ENCODE data around the gene RFX8. TPM values are rescaled to one million over a fixed set of nuclear protein-coding genes. Genes with fewer than 3 reads are reported as not detected.

The RFX8 gene
- total and polyA plus RNA-seq, 2 of the 4 experiments (the other 2 are of a cell fraction) = 2.9 to 5.3 TPM

GRCh38 chr2:101408925-101409324, 66.0 kb downstream of the RFX8 start:
- BruUV-seq (replicated peaks) = no TSS peak
- no peak overlapping the region for H3K4ac ChIP-seq (ENCODE audit: low read depth, low read length)
- H3K27me3 ChIP-seq (ENCODE audit: control insufficient read depth, insufficient read depth, low read length) = no peaks in the 10 kb centered on the region

More at GRCh38 chr2:101408925-101409324, 66.0 kb downstream of the RFX8 start:
- Histone ChIP-seq H4K20me1 (ENCODE audit: insufficient read depth, low read length) (no peaks in the 10 kb centered on the region), H3K23ac (ENCODE audit: low read depth, low read length) (no peak overlapping the region), H3K27ac (ENCODE audit: insufficient read depth, low read length) (no peak overlapping the region), H2BK20ac (ENCODE audit: low read depth, low read length) (no peak overlapping the region), H3K9me3 (ENCODE audit: control insufficient read depth, insufficient read depth, low read length) (no peaks in the 10 kb centered on the region), H2AK9ac (replicated peaks; ENCODE audit: low read depth, low read length, poor library complexity) (no peak overlapping the region), H3K4me3 (ENCODE audit: insufficient read depth, low read depth, low read length) (no peak overlapping the region), H2AFZ (replicated peaks; ENCODE audit: low read length, poor library complexity) (no peak overlapping the region), H3K14ac (replicated peaks; ENCODE audit: low read depth, low read length) (no peak overlapping the region), H3K9ac (ENCODE audit: low read depth, low read length) (no peak overlapping the region), H3K18ac (ENCODE audit: low read depth, low read length) (no peak overlapping the region), H3K4me2 (ENCODE audit: low read depth, low read length) (no peak overlapping the region), H2BK120ac (ENCODE audit: low read depth, low read length) (no peak overlapping the region), H3K4me1 (ENCODE audit: control insufficient read depth, insufficient read depth, low read length) (peaks cover 4% of the 10 kb centered on the region), H2BK15ac (ENCODE audit: low read depth, low read length) (no peak overlapping the region), H3K79me1 (ENCODE audit: low read depth in 1 of 2, low read length in 2 of 2) (no peaks in the 10 kb centered on the region), H4K91ac (ENCODE audit: insufficient read depth, low read depth, low read length) (no peak overlapping the region), H4K8ac (ENCODE audit: low read depth in 2 of 2, low read length in 2 of 2) (no peak overlapping the region), H3K9me1 (ENCODE audit: insufficient read depth, low read length) (peaks cover 7% of the 10 kb centered on the region), H2AK5ac (ENCODE audit: low read depth, low read length) (no peak overlapping the region), H3K36me3 (ENCODE audit: control insufficient read depth, insufficient read depth, low read length) (no peaks in the 10 kb centered on the region), H3K56ac (ENCODE audit: extremely low read depth, insufficient read depth, low read length) (no peak overlapping the region), H2BK5ac (ENCODE audit: low read depth, low read length, poor library complexity, severe bottlenecking) (no peak overlapping the region), H4K5ac (ENCODE audit: low read depth, low read length) (no peak overlapping the region)
- in situ Hi-C loops (cut with MboI; ENCODE audit: low sequenced_read_pairs) (loop anchor here (10.0 kb wide), 1 partner anchor 426 kb away; no protein-coding TSS in a partner anchor), dilution Hi-C loops (cut with HindIII; ENCODE audit: low sequenced_read_pairs, unreplicated experiment) (no loop called here), intact Hi-C loops (cut with micrococcal nuclease) (no loop called here)
- 83% methylated on average over 2 of the region's 6 CpGs; no CpG with 5 or more reads in 1 of the 2 experiments for WGBS, 2 experiments (ENCODE audit: extremely low coverage in 2 of 2, insufficient read length in 1 of 2)
- CTCF ChIA-PET = interaction anchor here (1.0 kb wide), 1 partner anchor 423 kb away, joined by 3 read pairs; no protein-coding TSS in a partner anchor
- ATAC-seq (ENCODE audit: low read depth) = no peak
- DNase-seq = no peak
- POLR2A ChIA-PET (ENCODE audit: unreplicated experiment) = no interaction called here
- TF ChIP-seq, protein P1, sequence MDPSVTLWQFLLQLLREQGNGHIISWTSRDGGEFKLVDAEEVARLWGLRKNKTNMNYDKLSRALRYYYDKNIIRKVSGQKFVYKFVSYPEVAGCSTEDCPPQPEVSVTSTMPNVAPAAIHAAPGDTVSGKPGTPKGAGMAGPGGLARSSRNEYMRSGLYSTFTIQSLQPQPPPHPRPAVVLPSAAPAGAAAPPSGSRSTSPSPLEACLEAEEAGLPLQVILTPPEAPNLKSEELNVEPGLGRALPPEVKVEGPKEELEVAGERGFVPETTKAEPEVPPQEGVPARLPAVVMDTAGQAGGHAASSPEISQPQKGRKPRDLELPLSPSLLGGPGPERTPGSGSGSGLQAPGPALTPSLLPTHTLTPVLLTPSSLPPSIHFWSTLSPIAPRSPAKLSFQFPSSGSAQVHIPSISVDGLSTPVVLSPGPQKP (IDR thresholded peaks at IDR 0.05; ENCODE audit: borderline replicate concordance, low read depth, low read length) = no peak

Data from IMR-90 (cell line).